ENCODE results near the gene CERS1. TPM values are rescaled to one million over a fixed set of nuclear protein-coding genes. Genes with fewer than 3 reads are reported as not detected.

CERS1 gene, protein sequence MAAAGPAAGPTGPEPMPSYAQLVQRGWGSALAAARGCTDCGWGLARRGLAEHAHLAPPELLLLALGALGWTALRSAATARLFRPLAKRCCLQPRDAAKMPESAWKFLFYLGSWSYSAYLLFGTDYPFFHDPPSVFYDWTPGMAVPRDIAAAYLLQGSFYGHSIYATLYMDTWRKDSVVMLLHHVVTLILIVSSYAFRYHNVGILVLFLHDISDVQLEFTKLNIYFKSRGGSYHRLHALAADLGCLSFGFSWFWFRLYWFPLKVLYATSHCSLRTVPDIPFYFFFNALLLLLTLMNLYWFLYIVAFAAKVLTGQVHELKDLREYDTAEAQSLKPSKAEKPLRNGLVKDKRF
- total RNA-seq: 0.49 and 0.65 TPM in 2 replicates

DNA sequence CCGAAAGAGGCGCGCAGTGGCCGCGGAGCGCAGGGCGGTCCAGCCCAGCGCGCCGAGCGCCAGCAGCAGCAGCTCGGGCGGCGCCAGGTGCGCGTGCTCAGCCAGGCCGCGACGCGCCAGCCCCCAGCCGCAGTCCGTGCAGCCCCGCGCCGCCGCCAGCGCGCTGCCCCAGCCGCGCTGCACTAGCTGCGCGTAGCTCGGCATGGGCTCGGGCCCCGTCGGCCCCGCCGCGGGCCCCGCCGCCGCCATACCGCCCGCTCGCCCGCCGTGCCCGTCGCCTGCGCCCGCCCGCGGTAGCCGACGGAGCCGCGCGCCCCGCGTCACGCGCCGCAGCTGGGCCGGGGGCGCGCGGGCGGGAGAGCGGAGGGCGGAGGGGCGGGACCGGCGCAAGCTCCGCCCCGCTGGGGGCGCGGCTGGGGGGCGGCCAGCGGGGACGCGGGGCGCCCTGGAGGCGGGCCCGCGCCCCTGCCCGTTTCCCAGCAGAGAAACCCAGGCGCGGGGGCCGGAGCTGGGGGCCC lies at the start of gene CERS1:
CERS1 (minus strand) TSS at position 335 of the 518 bp plus-strand sequence; CDS start at position 249, 86 bp downstream.

DNA sequence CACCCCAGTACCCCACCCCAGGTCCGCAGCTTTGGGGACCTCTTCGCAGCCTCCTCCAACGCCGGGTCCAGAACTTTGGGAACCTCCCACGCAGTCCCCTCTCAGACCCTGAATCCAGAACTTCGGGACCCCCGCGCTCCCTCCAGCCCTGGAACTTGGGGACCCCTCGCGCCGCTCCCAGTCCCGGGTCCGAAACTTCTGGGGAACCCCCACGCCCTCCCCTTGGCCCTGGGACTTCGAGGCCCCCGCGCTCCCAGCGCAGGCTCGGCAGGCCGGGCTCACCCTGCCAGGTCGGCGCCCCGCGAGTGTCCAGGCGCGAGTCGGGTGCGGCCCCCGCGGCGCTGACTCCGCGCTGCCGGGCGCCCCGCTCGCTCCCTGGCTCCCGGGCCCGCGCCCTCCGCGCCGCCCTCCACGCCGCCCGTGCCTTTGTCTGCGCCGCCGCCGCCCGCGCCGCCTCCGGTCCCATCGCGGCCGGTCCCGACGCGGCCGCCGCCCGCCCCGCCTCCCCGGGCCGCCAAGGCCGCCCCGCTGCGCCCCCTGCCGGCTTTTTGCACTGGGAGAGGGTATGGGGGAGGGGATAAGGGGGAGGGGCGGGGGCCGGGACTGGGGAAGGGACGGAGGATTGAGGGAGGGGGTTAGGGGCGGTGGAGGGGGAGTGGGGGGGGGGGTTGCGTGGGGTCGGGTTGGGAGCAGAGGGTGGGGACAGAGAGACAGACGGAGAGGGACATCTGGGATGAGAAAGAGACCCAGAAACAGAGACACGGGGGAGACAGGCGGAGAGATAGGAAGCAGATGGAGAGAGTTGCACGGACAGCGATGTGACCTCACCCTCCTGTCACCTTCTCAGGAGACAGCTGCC lies 45.0 kb upstream of the CERS1 start, which contains the start of gene HOMER3:
HOMER3 (minus strand) TSS at position 449 of the 859 bp plus-strand sequence. CDS start 2,235 bp downstream, outside the sequence.

DNA sequence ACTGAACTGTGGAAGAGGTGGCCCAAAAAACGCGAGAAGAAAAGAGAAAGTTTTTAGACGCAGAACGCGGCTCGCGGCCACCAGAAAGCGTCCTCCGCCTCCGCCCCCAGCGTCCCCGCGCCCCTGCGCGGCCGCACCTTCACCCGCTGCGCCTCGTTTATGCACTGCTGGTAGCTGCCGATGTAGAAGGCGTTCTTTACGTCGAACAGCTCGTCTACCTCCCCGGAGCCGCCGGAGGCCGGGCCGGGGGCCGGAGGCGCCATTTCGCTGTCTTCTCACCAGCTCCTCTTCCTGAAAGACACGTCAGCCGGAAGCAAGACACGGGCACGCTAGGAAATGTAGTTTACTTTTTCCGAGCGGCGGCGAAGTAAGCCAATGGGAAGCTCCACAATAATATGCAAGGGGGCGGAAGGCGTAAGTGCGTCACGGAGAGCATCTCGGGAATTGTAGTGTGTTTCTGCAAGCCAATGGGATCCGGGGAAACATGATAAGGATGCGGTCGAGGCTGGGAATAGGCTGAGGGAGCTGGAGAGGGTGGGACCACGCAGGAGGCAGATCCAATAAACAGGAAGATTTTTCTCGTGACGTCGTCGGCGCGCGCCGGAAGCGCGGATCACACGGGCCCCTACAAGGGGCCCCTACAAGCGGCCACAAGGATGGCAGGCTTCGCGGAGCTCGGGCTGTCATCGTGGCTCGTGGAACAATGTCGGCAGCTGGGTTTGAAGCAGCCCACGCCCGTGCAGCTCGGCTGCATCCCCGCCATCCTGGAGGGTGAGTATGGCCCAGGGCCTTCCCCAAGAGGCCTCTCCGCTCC lies 23.3 kb upstream of the CERS1 start, which contains the start of the genes COPE and DDX49:
COPE (minus strand) TSS at position 302 of the 814 bp plus-strand sequence; CDS start at position 263, 39 bp downstream.
DDX49 (plus strand) TSS at position 630 of the 814 bp plus-strand sequence; CDS start at position 657, 27 bp downstream.

DNA sequence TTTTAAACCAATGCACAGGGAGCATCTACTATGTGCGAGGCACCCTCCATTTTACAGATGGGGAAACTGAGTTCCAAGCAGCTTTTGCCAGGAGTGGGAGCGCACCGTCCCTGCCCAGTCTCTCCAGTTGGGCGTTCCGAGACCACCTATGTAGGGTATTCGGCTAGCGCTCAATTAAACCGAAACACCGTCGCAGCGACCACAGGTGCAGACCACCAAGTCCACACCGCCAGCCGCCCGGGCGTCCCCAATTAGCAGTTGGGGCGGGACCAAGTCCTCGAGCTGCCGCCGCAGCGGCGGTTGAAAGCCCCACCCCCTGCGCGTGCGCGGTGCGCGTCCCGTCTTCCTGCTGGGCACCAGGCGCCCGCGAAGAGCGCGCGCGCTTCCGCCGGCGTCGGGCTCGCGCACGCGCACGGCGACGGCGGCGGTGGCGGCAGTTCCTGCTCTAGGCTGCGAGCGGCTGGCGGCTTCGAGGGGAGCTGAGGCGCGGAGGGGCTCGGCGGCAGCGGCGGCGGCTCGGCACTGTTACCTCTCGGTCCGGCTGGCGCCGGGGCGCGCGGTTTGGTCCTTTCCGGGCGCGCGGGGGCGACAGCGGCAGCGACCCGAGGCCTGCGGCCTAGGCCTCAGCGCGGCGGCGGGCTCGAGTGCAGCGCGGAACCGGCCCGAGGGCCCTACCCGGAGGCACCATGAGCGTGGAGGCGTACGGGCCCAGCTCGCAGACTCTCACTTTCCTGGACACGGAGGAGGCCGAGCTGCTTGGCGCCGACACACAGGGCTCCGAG lies 64.2 kb downstream of the CERS1 start, which contains the start of gene UPF1:
UPF1 (plus strand) TSS at position 436 of the 782 bp plus-strand sequence; CDS start at position 687, 251 bp downstream.

Other genes with a start within 250 kb of the CERS1 start
- gene CRTC1, start 212.5 kb downstream of the CERS1 start, total RNA-seq: 3.6 and 4.4 TPM in 2 replicates
- 0.32 and 0.49 TPM in 2 replicates for gene COMP, start 104.9 kb downstream of the CERS1 start, total RNA-seq
- 61.6 and 84.5 TPM in 2 replicates for gene UPF1, start 64.2 kb downstream of the CERS1 start, total RNA-seq
- 182 and 238 TPM in 2 replicates for gene COPE, start 23.2 kb upstream of the CERS1 start, total RNA-seq
- 42.8 and 44.3 TPM in 2 replicates for gene DDX49, start 23.6 kb upstream of the CERS1 start, total RNA-seq
- gene HOMER3, start 45.1 kb upstream of the CERS1 start, total RNA-seq: 107 and 136 TPM in 2 replicates
- 39.1 and 42.2 TPM in 2 replicates for gene SUGP2, start 137.4 kb upstream of the CERS1 start, total RNA-seq
- gene ARMC6, start 137.4 kb upstream of the CERS1 start, total RNA-seq: 37.9 and 38.0 TPM in 2 replicates
- 8.9 and 12.8 TPM in 2 replicates for gene SLC25A42, start 167.8 kb upstream of the CERS1 start, total RNA-seq
- 14.3 and 15.3 TPM in 2 replicates for gene TMEM161A, start 242.3 kb upstream of the CERS1 start, total RNA-seq